GM18951 (cell line): ENCODE data around the gene TNS3.

Source experiments
- POLR2A ChIP-seq: IDR thresholded peaks from 4 replicates; pipeline ENCODE4 v1.6.1; 2011; ENCODE audit warnings: mild to moderate bottlenecking; ENCODE audit not compliant: insufficient read length, insufficient read depth; ENCODE audit errors: extremely low read depth
- in situ Hi-C: fragments of 300-500 bp; cut with MboI; formaldehyde crosslinking; loops from one replicate; pipeline ENCODE4 v1.12.0; 2022; ENCODE audit warnings: low sequenced_read_pairs, mixed read lengths, inconsistent platforms; ENCODE audit not compliant: unreplicated experiment

Gene TNS3

DNA sequence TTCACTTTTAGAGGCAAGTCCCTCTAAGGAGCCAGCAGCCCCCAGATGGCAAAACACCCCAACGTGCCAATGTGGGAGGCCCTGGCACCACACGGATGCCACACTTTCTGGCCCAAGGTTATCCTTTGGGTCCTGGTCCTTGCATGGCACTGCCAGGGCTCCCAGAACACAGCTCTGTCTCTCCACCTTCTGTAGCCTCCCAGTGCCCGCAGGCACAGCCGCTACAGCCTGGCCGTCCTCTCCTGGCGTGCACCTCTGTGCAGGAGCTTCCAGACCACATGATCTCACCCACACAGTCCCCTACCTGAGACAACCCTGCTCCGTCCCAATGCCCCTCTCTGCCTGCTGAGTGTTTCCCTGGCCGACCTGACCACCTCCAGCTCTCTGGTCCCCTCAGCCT lies 215.0 kb downstream of the TNS3 start:
- no peak for TF ChIP-seq POLR2A
- in situ Hi-C loops = no loop called here

DNA sequence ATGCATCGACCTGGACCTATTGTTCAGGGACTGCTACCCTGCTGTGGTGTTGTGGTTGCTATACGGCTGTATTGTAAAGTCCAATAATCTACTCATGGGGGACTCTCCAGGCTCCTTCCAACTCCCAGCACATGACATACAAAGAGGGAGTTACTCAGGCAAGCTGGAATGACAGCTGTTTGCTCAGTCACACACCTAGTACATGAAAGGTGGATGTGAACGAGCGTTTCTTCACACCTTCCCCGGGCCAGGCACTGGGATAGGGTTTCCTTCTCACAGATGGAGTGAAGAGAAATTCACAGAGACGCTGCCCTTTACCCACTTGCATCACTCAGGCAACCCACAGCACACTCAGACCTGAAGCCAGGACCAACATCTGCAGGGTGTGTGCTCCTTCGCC lies 215.7 kb downstream of the TNS3 start:
- no peak for TF ChIP-seq POLR2A
- in situ Hi-C loops = no loop called here

DNA sequence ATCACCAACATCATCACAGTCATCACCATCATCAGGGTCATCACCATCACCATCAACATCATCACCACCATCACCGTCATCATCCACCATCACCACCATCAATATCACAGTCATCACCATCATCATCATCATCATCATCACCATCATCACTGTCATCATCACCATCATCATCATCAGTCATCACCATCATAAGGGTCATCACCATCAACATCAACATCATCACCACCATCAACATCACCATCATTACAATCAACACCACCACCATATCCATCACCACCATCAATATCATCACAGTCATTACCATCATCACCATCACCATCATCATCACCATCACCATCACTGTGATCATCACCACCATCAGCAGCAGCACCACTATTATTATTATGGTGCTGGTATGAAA lies 218.9 kb downstream of the TNS3 start:
- in situ Hi-C loops = no loop called here
- TF ChIP-seq POLR2A = no peak

DNA sequence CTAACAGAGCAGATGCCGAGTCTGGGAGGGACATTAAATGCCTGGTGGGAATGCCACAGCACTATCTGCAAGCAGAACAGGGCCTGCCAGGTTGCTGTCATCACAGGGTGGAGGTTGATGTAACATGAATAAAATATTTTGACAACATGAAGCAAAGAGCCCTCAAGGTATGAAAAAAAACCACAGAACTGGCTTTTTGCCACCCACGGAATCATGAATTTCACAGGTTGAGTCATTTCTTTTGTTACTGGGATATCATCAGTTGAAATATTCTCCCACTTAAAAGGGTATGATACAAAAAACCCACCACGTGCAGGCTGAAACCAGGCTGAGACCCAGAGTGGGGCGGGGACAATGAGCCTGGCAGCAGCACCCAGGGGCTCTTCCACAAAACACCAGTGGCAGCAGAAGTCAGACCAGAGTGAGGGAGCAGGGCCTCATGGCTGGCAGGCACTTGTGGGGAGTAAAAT lies 220.1 kb downstream of the TNS3 start:
- no peak for TF ChIP-seq POLR2A
- in situ Hi-C loops = no loop called here

DNA sequence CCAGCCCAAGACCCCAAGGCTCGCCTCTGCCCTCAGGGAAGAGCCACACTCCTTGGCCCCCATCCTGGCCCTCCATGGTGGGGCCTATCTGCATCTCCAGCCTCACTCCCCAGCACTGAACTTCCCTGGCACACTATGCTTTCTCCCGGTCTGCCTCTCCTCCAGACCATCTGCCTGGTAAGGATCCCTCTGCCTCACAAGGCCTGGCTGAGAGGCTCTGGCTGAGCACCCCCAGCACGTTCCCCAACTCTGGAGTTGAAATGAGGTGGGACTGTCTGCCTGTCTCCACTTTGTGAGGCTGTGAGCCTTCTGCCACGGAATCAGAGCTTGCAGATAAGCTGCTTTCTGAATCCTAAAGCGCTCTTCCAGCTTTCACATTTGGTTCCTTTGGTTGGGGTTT lies 220.7 kb downstream of the TNS3 start:
- in situ Hi-C loops = no loop called here
- no peak for TF ChIP-seq POLR2A

DNA sequence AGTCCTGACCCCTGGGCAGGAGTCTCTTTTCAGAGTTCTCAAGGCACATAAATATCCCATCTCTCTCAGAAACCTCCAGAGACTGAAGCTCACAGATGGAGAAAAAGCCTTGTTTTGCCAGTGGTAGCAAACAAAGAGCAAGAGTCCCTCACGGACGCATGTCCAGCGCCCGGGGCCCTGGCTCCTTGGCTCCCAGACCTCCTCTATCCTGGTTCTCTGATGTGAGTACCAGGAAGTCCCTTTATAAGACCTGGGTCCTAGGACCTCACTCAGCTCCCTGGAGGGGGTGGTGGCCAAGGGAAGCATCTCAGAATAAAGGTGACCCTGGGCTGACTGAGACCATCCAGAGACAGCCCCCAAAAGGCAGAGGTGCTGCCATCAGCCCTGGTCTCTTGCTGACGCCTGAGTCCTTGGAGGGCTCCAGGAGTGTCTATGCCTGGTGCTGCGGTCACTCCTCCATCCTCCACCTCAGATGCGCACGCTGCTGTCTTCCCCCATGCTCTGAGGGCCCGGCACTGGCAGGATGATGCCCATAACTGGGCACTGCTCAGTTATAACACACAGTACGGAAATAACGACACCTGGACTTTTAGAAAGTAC lies 221.5 kb downstream of the TNS3 start:
- TF ChIP-seq POLR2A = no peak
- in situ Hi-C loops = no loop called here

DNA sequence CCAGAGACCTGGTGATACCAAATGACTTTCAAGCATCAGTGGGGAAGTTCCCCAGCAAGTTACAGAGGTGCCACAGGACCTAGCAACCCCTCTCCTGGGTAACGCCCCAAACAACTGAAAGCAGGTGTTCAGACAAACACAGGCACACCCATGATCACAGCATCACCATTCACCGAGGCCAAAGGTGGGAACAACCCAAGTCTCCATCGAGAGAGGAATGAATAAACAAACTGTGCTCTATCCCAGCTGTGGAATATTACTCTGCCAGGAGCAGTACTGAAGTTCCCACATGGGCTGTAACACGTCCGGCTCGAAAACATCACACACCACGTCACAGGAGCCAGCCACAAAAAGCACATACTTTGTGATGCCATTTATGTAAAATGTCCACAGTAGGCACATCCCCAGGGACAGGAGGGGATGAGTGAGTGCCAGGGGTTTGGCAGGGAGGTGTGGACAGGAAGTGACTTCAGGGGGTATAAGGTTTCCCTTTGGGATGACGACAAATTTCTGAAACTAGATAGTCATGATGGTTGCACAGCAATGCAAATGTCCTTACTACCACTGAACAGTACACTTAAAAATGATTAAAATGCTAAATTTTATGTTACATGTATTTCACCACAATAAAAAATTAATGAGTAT lies 222.8 kb downstream of the TNS3 start:
- in situ Hi-C loops = no loop called here
- no peak for TF ChIP-seq POLR2A

DNA sequence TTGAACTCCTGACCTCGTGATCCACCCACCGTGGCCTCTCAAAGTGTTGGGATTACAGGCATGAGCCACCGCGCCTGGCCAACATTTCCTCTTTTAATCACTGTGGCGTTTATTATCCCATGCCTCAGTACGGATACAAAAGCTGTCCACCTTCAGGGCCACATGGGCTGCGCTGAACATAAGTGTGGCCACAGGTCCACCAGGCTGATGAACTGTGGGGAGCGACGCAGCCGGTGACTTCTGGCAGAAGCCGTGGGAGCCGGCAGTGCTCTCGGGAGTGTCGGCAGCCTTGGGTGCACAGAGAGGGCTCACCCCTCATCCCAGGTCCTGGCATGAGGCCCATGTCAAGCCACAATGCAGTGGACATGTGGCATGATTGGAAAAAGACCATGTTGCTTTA lies 223.6 kb downstream of the TNS3 start:
- no peak for TF ChIP-seq POLR2A
- in situ Hi-C loops = no loop called here

DNA sequence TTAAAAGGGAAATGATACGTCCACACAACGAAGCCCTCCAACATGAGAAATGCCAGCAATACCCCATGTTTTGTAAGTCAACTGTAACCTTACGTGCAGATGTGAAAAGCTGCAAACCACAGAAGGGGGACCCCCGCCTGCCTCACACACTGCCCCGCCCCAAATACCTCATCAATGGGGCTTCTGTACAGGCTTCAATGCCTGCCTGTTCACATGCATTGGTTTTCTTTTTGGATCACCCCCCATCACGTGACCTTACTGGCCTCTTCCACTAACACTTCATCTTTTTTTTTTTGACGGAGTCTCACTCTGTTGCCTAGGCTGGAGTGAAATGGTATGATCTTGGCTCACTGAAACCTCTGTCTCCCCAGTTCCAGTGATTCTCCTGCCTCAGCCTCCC lies 224.0 kb downstream of the TNS3 start:
- in situ Hi-C loops = no loop called here
- TF ChIP-seq POLR2A = no peak

DNA sequence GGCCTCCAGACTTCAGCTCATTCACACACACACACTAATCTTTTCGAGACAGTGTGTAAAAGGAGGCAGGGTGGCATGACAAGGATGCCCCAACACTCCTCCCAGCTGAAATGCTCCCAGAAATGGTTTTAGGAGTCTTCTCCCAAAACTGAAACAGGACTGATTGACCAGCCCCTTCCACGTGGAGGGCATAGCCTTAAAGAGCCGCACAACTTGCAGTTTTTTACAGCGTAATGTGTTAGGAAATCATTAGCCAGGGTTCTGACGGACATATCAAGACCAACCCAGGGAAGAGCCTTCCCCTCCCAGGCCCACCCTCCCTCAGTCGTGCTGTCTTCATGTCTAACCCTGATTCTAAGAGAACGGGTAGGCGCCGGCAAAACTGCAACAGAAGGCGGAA lies 224.6 kb downstream of the TNS3 start:
- TF ChIP-seq POLR2A = no peak
- in situ Hi-C loops = no loop called here

DNA sequence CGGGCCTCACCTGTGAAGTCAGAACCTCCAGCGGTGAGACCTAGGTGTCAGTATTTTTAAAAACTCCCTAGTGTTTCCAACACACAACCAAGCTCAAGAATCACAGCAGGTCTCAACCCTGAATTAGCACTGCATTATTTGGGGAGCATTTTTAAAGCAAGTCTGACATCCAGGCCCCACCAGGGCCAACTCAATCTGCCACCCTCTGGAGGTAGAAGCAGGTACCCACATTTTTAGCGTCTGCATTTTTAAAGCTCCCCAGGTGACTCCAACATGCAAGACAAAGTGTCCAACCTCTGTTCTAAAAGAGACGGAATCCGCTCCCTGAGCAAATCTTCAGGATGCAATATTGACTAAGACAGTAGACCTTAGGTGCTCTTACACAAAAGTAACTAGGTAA lies 225.7 kb downstream of the TNS3 start:
- no peak for TF ChIP-seq POLR2A
- in situ Hi-C loops = no loop called here

DNA sequence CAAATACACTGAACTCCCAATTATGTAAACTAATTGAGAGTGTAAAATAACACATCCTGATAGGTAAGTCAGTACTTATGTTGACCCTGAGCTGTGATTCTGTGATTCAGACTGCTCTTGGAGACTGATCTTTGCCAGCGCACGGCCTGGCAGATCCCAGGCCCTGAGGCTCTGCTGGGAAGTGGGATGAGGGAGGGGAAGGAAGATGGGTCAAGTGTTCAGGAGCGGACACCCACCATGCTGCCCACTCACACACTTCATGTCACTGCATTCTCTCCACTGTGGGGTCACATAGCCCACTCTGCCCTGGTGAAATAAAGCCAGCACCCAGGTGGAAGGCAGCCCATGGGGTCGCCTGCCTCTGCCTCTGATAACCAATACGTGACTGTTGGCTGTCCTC lies 226.2 kb downstream of the TNS3 start:
- in situ Hi-C loops = no loop called here
- TF ChIP-seq POLR2A = no peak

DNA sequence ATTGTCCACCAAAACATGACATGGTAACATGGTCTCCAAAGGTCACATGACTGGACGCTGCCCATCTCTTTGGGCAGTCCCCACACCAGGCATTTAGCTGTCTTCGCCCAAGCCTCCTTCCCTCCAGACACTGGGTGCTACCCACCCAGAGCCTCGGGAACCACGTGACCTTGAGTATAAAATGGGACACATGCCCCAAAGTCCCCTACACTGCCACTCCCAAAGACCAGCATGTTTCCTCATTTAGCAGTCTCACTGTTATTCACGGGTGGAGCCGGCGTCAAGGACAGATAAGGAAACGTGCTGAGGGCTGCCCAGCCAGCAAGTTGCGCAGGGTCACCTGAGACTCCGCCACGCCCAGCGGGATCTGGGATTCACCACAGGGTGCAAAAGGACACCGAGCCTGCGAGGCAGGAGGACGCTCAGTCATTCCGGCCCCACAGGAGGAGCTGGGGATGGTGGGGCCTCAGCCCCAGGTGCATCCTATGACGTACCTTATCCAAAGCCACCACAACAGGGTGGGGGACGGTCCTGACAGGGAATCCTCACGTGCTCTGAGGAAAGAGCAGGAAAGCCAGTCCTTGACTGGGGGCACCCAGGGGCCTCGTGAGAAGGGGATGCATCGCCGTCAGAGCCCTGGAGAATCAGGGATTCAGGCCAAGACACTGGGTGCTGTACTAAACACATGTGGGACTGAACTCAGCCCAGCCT lies 226.9 kb downstream of the TNS3 start:
- no peak for TF ChIP-seq POLR2A
- in situ Hi-C loops = no loop called here

DNA sequence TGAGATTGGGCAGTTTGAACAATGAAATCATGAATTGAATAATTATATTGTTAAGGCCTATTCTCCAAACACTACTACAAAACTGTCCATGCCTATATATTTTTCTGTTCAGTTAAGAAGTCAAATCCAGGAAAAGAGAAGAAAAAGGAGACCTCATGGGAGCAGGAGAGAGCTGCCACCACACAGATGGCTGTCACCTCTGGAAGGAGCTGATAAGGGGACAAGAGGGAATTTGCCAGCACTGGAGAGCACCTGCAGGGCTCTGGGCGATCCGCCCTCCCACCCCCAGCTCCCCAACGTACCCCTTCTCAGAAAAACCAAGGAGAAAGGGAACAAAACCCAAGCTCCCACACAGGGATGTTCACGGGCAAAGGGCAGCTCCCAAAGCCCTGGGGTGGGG lies 227.8 kb downstream of the TNS3 start:
- in situ Hi-C loops = no loop called here
- TF ChIP-seq POLR2A = no peak
